H9 (cell line): ENCODE data around the gene ZDHHC9. TPM values are rescaled to one million over a fixed set of nuclear protein-coding genes. Genes with fewer than 3 reads are reported as not detected.

Experiments used
- DNase-seq: peaks from one replicate; pipeline ENCODE4 v3.0.0-alpha.2; 2017
- H2AFZ ChIP-seq: one replicate; pipeline ENCODE4 v1.6.1; 2013; ENCODE audit warnings: mild to moderate bottlenecking, low read length, control low read depth, moderate library complexity
- H2AK5ac ChIP-seq: 2 replicates; pipeline ENCODE4 v1.6.1; 2013; ENCODE audit warnings: low read length, control low read depth, mixed read lengths; ENCODE audit not compliant: insufficient read length
- H2BK120ac ChIP-seq: one replicate; pipeline ENCODE4 v1.6.1; 2013; ENCODE audit warnings: low read depth, mild to moderate bottlenecking, low read length, control low read depth, inconsistent platforms; ENCODE audit not compliant: poor library complexity, severe bottlenecking
- H2BK12ac ChIP-seq: 2 replicates; pipeline ENCODE4 v1.6.1; 2013; ENCODE audit warnings: low read length, control low read depth, mixed read lengths, low read depth; ENCODE audit not compliant: insufficient read length
- H2BK15ac ChIP-seq: 2 replicates; pipeline ENCODE4 v1.6.1; 2013; ENCODE audit warnings: low read depth, low read length, control low read depth
- H2BK20ac ChIP-seq: one replicate; pipeline ENCODE4 v1.6.1; 2013; ENCODE audit warnings: low read depth, mild to moderate bottlenecking, low read length, control low read depth, inconsistent platforms; ENCODE audit not compliant: poor library complexity, severe bottlenecking
- H2BK5ac ChIP-seq: 2 replicates; pipeline ENCODE4 v1.6.1; 2013; ENCODE audit warnings: low read length, control low read depth, mixed read lengths; ENCODE audit not compliant: insufficient read length
- H3K14ac ChIP-seq: 2 replicates; pipeline ENCODE4 v1.6.1; 2013; ENCODE audit warnings: low read length, control low read depth; ENCODE audit not compliant: insufficient read depth
- H3K18ac ChIP-seq: 2 replicates; pipeline ENCODE4 v1.6.1; 2013; ENCODE audit warnings: low read depth, mild to moderate bottlenecking, mixed read lengths, low read length, control low read depth; ENCODE audit not compliant: insufficient read length
- H3K23ac ChIP-seq: 2 replicates; pipeline ENCODE4 v1.6.1; 2013; ENCODE audit warnings: low read length, control low read depth, mixed read lengths, low read depth; ENCODE audit not compliant: insufficient read length
- H3K23me2 ChIP-seq: 2 replicates; pipeline ENCODE4 v1.6.1; 2013; ENCODE audit warnings: low read depth, mild to moderate bottlenecking, mixed read lengths, low read length, control low read depth; ENCODE audit not compliant: insufficient read length, poor library complexity, severe bottlenecking
- H3K27ac ChIP-seq: 2 replicates; pipeline ENCODE4 v1.5.1; 2013; ENCODE audit warnings: low read length, control low read depth, mixed read lengths, low read depth; ENCODE audit not compliant: insufficient read length
- H3K27me3 ChIP-seq: 2 replicates; pipeline ENCODE4 v1.6.1; 2013; ENCODE audit warnings: low read length, control low read depth, inconsistent platforms; ENCODE audit not compliant: insufficient read depth
- H3K4ac ChIP-seq: 2 replicates; pipeline ENCODE4 v1.6.1; 2013; ENCODE audit warnings: low read depth, mild to moderate bottlenecking, control low read depth, inconsistent platforms, low read length, moderate library complexity
- H3K4me1 ChIP-seq: 2 replicates; pipeline ENCODE4 v1.6.1; 2013; ENCODE audit warnings: low read length, control low read depth, inconsistent platforms; ENCODE audit not compliant: insufficient read depth
- H3K4me2 ChIP-seq: 2 replicates; pipeline ENCODE4 v1.6.1; 2013; ENCODE audit warnings: low read length, control low read depth, mixed read lengths; ENCODE audit not compliant: insufficient read length, insufficient read depth
- H3K56ac ChIP-seq: 2 replicates; pipeline ENCODE4 v1.6.1; 2013; ENCODE audit warnings: low read depth, mild to moderate bottlenecking, mixed read lengths, low read length, control low read depth; ENCODE audit not compliant: insufficient read length
- H3K79me1 ChIP-seq: 2 replicates; pipeline ENCODE4 v1.6.1; 2013; ENCODE audit warnings: low read depth, mild to moderate bottlenecking, moderate library complexity, low read length, control low read depth, inconsistent platforms; ENCODE audit not compliant: insufficient read depth, poor library complexity, severe bottlenecking
- H3K79me2 ChIP-seq: 2 replicates; pipeline ENCODE4 v1.6.1; 2013; ENCODE audit warnings: low read length, control low read depth, inconsistent platforms; ENCODE audit not compliant: insufficient read depth
- H3K9ac ChIP-seq: 2 replicates; pipeline ENCODE4 v1.6.1; 2013; ENCODE audit warnings: low read length, control low read depth, mixed read lengths; ENCODE audit not compliant: insufficient read length; ENCODE audit errors: extremely low read depth
- H3K9me3 ChIP-seq: one replicate; pipeline ENCODE4 v1.6.1; 2013; ENCODE audit warnings: low read depth, low read length, inconsistent platforms; ENCODE audit not compliant: control insufficient read depth
- H3T11ph ChIP-seq: one replicate; pipeline ENCODE4 v1.6.1; 2013; ENCODE audit warnings: mild to moderate bottlenecking, low read length, control low read depth, inconsistent platforms
- H4K20me1 ChIP-seq: one replicate; pipeline ENCODE4 v1.6.1; 2013; ENCODE audit not compliant: control insufficient read depth, insufficient read length, insufficient read depth
- H4K5ac ChIP-seq: 2 replicates; pipeline ENCODE4 v1.6.1; 2013; ENCODE audit warnings: low read depth, mild to moderate bottlenecking, mixed read lengths, low read length, control low read depth; ENCODE audit not compliant: insufficient read length
- H4K8ac ChIP-seq: replicated peaks from 2 replicates; pipeline ENCODE4 v1.6.1; 2013; ENCODE audit warnings: low read length, control low read depth, mixed read lengths, low read depth; ENCODE audit not compliant: insufficient read length
- H4K91ac ChIP-seq: 2 replicates; pipeline ENCODE4 v1.6.1; 2013; ENCODE audit warnings: low read depth, mild to moderate bottlenecking, moderate library complexity, mixed read lengths, low read length, control low read depth; ENCODE audit not compliant: insufficient read length
- H3K27ac Mint-ChIP-seq, 3 experiments: 2 replicates in 2 of 3; 3 replicates in 1 of 3; pipeline ENCODE4 v1.8.0; 2020 to 2021; ENCODE audit warnings: mixed read lengths in 3 of 3, mild to moderate bottlenecking in 1 of 3, moderate library complexity in 1 of 3
- H3K27me3 Mint-ChIP-seq: 2 replicates; pipeline ENCODE4 v1.8.0; 2021; ENCODE audit warnings: low read depth, mild to moderate bottlenecking, moderate library complexity, mixed read lengths
- H3K36me3 Mint-ChIP-seq, 3 experiments: 2 replicates in 2 of 3; 3 replicates in 1 of 3; pipeline ENCODE4 v1.8.0; 2020 to 2021; ENCODE audit warnings: low read depth in 3 of 3, mixed read lengths in 3 of 3; ENCODE audit not compliant: insufficient read depth in 1 of 3
- H3K4me1 Mint-ChIP-seq, 2 experiments: 2 replicates each; pipeline ENCODE4 v1.8.0; 2020; ENCODE audit warnings: mixed read lengths in 2 of 2
- H3K4me3 Mint-ChIP-seq, 2 experiments: 2 replicates in 1 of 2; 3 replicates in 1 of 2; pipeline ENCODE4 v1.8.0; 2020 to 2021; ENCODE audit warnings: mild to moderate bottlenecking in 2 of 2, mixed read lengths in 2 of 2, moderate library complexity in 1 of 2
- H3K9me3 Mint-ChIP-seq, 2 experiments: 2 replicates in 1 of 2; 3 replicates in 1 of 2; pipeline ENCODE4 v1.8.0; 2020; ENCODE audit warnings: mild to moderate bottlenecking in 2 of 2, mixed read lengths in 2 of 2, moderate library complexity in 1 of 2
- CTCF ChIP-seq: fragments of 200-600 bp; sonication (generic); conservative IDR thresholded peaks from 3 replicates; pipeline ENCODE4 v1.8.0; 2021; ENCODE audit warnings: antibody characterized with exemption, mild to moderate bottlenecking
- WGBS: extraction: QIAGEN DNeasy Blood & Tissue Kit; methylation state at CpG from one replicate; pipeline ENCODE4 v1.1.7; 2013; ENCODE audit warnings: missing lambda C conversion rate, low lambda C conversion rate, mixed read lengths; ENCODE audit not compliant: insufficient read length; ENCODE audit errors: extremely low coverage; 5-methylcytosine and 5-hydroxymethylcytosine counted together
- total RNA-seq: library from RNA; stranded (reverse); gene quantifications from 2 replicates; pipeline ENCODE4 v1.2.1, GENCODE V29; 2021

The ZDHHC9 gene
- total RNA-seq, 1 experiment from 2014 or later = 21.0 TPM

- Histone ChIP-seq H3K56ac (no peak overlapping the region), H2BK5ac (no peak overlapping the region), H3K18ac (no peak overlapping the region), H3K9ac (no peak overlapping the region), H3K9me3 (no peaks in the 10 kb centered on the region), H2BK12ac (no peak overlapping the region), H2AK5ac (no peak overlapping the region), H3K4me2 (no peak overlapping the region), H3K27me3 (no peaks in the 10 kb centered on the region), H4K8ac (no peak overlapping the region), H4K91ac (no peak overlapping the region), H3K79me2 (no peaks in the 10 kb centered on the region), H3K79me1 (no peaks in the 10 kb centered on the region), H3K14ac (no peak overlapping the region), H4K20me1 (no peaks in the 10 kb centered on the region), H2BK120ac (no peak overlapping the region), H3K23me2 (no peaks in the 10 kb centered on the region), H3K23ac (no peak overlapping the region), H2BK15ac (no peak overlapping the region), H3T11ph (no peak overlapping the region), H2AFZ (no peak overlapping the region), H3K27ac (no peak overlapping the region), H2BK20ac (no peak overlapping the region), H3K4ac (no peak overlapping the region), H3K4me1 (no peaks in the 10 kb centered on the region), H4K5ac (no peak overlapping the region)
- Mint-ChIP-seq H3K27ac (no peak overlapping the region), H3K27me3 (no peaks in the 10 kb centered on the region; the same call in 1 of the 2 replicates), H3K4me1 (no peaks in the 10 kb centered on the region), H3K36me3 (peaks cover 21 to 35% (median 21%) of the 10 kb centered on the region in 3 experiments), H3K4me3 (no peak overlapping the region), H3K9me3 (peaks cover 0 to 52% of the 10 kb centered on the region in 2 experiments; a peak in 3 of 5 replicates)
- WGBS = no CpG with 5 or more reads among the region's 4 CpGs
- no peak for TF ChIP-seq CTCF
- DNase-seq = no peak
These were observed 43.5 kb downstream of the ZDHHC9 start for GRCh38 chrX:129800186-129800585.
